ENCODE data around the gene AHRR.
"Not testable (repeated sequence)": the region's sequence is repeated elsewhere in the genome, so short reads cannot be mapped to it uniquely, and the experiment has no call there.

The AHRR gene

DNA sequence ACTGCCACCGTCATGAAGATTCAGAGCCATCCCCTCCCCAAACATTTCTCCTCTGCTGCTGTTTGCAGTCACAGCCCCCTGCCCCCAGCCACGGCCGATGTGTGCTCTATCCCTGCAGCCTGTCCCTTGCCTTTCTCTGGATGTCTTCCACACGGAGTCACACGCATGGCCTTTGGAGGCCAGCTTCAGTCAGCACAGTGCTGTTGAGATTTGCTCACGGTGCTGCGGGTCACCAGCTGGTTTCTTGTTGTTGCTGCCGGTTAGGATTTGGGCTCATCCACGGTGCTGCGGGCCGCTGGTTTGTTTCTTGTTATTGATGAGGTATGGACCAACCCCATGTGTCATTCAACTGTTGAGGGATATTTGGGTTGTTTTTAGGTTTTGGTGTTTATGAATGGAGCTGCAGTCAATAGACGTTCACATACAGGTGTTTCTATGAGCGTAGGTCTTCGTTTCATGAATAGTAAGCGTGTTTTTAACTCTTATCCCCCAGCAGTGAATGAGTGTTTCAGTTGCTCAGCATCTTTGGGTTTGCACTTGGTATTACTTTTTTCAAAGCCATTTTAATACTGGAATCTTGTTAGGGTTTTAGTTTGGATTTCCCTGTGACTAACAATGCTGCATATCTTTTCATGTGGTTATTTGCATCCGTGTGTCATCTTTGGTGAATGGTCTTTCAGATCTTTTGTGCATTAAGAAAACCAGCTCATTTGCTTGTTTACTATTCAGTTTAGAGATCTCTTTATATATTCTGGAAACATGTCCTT, 57.6 kb downstream of the AHRR start:
- DNase-seq (ENCODE audit: low read depth) = no peak

DNA sequence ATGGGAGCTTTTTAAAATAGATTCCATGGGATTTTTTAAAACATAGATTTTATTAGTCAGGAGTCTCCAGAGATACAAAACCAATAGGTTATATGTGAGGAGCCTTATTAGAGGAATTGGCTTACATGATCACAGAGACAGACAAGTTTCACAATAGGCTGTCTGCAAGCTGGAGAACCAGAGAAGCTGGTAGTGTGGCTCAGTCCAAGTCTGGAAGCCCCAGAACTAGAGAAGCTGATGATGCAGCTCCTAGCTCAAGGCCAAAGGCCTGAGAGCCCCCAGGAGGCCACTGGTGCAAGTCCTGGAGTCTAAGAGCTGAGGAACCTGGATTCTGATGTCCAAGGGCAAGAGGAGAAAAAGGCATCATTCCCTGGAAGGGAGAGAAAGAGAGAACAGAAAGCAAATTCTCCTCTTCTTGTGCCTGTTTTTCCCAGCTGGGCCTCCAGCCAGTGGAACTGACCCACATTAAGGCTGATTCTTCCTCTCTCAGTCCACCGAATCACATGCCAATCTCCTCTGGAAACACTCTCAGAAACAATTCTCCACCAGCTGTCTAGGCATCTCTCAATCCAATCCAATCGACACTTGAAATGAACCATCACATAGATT, 59.3 kb downstream of the AHRR start:
- DNase-seq (ENCODE audit: low read depth) = no peak

DNA sequence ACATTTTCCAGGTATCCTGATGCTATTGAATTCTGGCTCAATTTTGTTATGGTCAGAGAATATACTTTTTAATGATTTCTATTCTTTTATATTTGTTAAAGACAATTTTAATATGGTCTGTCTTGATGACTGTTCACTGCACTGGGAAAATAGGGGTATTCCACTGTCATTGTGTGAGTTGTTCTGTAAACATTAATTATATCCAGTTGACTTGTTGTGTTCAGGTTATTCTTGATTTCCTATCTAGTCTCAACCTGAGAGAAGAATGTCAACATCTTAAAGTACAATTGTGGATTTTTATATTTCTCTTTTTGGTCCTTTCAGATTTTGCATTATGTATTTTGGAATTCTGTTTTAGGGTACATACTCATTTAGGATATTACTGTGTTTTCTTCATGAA, 61.6 kb downstream of the AHRR start:
- no peak for DNase-seq (ENCODE audit: low read depth)

DNA sequence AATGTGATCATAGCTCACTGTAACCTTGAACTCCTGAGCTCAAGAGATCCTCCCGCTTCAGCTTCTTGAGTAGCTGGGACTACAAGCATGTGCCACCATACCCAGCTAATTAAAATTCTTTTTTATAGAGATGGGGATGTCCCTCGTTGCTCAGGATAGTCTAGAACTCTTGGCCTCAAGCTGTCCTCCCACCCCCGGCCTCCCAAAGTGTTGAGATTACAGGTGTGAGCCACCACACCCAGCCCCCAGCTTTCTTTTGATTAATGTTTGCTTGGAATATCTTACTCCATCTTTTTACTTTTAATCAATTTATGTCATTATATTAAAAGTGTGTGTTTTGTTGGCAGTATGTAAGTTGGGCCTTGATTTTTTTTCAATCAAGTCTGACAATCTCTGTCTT, 62.1 kb downstream of the AHRR start:
- DNase-seq (ENCODE audit: low read depth) = no peak

DNA sequence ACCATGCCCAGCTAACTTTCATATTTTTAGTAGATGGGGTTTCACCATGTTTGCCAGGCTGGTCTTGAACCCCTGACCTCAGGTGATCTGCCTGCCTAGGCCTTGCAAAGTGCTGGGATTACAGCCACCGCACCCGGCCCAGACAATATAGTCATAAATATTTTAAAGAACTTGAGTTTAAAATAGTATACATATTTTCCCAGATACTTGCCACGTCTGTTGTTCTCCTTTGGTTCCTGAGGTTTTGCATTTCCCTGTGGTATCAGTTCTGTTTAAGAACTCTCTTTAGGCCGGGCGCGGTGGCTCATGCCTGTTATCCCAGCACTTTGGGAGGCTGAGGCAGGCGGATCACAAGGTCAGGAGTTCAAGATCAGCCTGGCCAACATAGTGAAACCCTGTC, 63.1 kb downstream of the AHRR start:
- DNase-seq (ENCODE audit: low read depth) = not testable (repeated sequence)

DNA sequence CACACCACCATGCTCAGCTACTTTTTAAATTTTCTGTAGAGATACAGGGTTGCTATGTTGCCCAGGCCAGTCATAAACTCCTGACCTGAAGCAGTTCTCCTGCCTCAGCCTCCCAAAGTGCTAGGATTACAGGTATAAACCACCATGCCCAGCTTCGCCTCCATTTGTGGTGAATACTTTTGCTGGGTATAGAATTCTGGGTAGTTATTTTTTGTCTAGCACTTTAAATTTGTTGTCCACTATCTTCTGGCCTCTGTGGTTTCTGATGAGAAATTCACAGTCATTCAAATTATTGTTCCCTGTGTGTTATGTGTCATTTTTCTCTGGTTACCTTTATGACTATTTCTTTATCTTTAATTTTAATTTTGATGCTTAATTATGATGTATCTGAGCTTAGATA, 63.8 kb downstream of the AHRR start:
- no peak for DNase-seq (ENCODE audit: low read depth)

DNA sequence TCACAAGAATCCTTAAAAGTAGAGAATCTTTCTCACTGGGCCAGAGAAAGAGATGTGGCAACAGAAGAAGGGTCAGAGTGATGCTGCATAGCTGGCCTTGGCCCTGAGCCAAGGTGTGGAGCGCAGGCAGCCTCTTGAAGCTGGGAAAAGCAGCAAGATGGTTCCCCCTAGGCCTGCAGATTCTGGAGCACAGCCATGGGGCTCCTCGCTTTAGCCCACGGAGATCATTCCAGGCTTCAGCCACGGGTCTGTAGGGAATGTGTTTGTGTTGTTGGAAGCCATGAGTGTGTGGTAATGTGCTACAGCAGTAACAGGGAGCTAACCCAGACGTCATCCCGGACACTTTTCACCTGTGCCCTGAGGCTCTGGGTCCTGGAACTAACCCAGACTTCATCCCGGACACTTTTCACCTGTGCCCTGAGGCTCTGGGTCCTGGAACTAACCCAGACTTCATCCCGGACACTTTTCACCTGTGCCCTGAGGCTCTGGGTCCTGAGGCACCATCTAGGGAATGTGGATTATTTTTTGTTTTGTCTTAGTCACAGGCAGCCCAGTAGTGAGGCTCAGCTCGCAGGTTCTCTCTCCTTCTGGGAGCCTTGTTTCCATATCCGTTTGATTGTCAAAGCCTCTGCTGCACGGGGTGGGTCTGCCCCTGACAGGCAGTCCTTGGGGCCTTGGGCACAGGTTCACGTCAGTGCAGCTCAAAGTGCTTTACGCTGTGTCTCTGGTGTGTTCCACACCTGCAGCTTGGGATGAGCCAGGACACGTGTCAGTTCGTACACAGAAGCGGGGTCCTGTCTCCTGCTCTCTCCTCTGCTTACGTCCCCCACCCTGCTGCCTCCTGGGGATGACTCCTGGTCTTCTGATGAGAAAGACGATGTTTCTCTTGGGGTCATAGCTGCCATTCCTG, 65.2 kb downstream of the AHRR start:
- no peak for DNase-seq (ENCODE audit: low read depth)

DNA sequence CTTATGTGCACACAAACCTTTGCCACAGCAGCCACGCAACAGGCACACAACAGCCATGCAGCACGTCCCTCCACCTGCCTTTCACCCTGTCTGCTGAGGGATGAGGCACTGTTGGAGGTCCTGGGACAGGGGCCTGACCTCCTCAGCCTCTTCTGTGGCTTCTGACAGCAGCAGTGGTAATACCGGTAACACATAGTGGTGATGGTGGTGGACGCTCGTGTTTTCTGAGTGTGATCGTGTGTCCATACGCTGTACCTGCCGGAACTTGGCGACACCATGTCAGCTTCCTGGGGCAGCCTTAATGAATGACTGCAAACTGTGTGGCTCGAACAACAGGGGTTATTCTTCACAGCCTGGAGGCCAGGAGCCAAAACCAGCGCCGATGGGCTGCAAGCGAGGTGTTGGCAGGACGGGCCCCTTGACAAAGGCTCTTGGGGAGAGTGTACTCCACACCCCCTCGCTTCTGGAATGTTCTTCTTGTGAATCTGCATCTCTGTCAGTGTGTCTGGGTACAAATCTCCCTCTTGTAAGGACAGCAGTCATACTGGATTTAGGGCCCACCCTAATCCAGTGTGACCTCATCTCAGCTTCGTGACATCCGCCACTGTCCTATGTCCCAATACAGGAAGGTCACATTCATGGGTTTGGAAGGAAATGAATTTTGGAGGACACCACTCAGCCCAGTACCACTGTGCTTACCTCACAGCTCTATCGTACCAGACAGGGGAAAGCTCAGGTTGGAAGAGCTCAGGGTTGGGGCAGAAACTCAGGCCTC, 66.2 kb downstream of the AHRR start:
- no peak for DNase-seq (ENCODE audit: low read depth)

DNA sequence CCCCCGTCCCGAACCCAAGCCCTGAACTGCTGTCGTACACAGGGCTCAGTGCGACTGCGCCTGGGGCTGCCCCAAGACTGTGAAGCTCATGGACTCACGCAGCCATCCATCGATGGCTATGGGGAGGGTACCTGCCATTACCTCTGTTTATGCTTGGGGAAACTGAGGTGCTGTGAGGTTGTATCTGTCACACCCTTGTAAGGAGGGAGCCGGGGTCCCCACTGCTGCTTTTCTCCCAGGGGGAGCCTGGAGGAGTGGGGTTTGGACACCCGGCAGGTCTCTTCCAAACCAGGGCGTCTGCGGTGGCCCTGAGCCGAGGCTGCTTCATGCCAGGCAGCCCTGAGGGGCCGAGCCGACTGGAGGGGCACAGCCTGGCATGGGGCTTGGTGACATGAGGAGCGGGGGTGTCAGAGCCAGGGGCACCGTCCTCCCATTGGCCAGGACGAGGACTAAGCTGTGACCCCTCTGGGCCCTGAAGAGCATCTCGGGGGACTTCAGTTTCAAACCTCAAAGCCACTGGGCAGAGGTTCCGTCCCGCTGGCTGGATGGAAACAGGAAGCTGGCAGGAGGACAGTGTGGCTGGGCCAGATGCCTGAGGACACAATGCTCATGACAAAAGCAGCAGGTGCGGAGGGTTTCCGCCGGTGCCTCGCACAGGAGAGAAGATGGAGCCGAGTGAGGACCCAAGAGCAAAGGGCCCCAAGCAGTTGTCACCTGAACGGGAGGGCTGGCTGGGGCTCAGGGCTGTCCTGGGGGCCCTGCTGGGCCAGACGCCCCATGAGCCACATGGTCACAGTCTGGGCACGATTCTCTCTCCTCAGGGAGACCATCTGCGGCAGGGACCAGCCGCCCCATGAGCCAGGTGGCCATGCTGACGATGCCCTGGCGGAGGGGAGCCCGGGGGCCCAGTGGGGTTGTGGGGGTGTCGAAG, 67.0 kb downstream of the AHRR start:
- no peak for DNase-seq (ENCODE audit: low read depth)

DNA sequence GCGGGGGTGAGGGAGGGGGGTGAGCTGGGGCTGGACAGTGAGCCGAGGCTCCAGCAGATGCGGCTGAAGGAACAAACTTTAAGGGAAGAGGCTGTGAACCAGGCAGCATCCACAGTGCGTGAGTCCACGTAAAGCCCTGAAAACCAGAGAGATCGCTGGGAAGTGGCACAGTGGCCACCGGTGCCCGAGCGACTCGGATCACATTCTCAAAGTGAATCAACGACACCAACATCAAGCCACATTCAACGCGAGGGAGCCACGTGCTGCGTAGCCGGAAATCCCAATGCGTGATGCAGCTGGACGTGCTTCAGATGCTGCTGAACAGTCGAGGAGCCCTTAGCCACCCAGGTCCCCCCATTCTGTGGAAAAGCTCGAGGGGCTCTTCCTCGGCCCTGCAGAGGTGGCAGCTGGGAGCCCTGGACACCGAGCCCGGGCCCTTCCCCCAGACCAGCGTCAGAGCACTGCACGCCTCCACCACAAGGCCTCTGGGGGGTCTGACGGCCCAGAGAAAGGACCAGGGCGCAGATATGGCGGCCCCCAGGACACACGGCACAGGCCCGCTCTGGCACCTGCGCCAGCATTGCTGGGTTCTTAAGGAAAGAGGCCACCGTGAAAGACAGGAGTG, 67.8 kb downstream of the AHRR start:
- DNase-seq (ENCODE audit: low read depth) = no peak

DNA sequence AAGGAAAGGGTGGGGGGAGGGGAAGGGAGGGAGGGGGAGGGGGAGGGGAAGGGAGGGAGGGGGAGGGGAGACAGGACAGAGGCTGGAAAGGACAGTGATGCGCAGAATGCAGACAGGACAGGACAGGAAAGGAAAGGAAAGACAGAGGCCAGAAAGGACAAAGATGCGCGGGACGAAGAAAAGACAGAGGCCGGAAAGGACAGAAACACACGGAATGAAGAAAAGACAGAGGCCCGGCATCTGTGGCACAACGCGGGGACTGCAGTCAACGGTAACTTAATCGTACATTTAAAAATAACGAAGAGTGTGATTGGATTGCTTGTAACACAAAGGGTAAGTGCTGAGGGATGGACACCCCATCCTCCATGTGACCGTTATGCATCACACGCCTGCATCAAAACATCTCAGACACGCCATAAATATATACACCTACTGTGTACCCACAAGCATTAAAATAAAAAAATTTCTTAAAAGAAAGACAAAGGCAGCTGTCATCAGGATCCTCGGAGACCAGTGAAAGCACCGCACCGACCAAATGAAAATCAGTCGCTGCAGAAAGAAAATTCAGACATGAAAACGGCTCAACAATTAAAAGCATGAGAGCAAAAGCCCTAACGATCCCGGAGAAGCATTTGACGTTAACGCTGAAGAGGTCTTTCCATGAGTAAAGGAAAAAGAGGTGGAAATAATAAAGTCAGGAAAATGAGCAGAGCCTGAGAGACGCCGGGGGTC, 68.5 kb downstream of the AHRR start:
- DNase-seq (ENCODE audit: low read depth) = no peak

DNA sequence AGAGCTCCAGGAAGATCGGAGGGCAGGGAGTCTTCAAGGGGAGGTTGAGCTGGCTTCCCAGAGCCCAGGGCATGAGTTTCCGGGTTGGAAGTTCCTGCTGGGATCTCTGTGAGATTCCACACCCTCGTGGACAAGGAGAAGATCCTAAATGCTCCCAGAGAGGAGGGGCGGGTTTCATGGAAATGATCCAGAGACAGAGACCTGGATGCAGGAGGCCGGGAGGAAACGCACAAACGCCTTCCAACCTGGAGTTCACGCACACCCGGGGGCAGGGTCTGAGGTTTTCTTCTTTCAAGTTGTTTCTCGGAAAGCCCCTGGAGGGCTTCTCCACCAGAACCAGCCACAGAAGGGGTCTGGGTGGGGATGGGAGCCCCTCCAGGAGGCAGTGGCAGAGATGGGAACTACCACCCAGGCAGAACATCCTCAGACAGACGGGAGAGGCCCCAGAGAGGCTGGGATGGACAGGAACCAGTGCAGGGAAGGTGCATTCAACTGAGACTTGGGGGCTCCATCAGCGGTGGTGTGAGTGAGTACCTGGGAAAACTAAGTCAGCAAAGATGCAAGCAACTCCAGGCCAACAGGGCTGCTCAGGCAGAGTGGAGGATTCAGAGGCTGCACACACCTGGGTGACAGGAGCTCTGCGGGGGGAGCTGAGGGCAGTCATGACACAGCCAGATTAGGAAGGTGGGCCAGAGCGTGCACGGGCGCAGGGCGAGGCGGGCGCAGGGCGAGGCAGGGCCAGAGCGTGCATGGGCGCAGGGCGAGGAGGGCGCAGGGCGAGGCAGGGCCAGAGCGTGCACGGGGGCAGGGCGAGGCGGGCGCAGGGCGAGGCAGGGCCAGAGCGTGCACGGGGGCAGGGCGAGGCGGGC, 69.3 kb downstream of the AHRR start:
- no peak for DNase-seq (ENCODE audit: low read depth)

DNA sequence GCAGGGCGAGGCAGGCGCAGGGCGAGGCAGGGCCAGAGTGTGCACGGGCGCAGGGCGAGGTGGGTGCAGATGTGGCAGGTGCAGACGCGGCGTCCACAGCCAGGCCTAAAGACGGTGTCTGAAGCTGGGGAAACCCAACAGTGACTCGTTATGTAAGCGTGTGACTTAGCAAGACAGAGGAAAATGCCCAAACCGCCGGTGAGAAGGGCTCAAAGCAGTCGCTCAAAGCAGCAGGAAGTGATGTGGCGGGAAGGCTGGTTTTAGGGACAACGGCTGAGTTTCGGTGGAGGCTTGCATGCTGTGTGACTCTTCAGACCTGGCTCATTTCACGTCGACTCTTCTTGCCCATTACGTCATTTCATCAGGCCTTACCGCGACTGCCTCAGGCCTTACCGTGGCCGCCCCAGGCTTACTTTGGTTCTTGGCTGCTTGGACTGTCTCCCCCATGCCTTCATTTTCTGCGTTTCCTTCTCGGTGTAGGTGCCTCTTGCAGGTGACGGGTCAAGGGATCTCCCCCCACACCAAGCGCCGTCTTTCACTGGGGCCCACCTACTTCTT, 71.0 kb downstream of the AHRR start:
- no peak for DNase-seq (ENCODE audit: low read depth)

DNA sequence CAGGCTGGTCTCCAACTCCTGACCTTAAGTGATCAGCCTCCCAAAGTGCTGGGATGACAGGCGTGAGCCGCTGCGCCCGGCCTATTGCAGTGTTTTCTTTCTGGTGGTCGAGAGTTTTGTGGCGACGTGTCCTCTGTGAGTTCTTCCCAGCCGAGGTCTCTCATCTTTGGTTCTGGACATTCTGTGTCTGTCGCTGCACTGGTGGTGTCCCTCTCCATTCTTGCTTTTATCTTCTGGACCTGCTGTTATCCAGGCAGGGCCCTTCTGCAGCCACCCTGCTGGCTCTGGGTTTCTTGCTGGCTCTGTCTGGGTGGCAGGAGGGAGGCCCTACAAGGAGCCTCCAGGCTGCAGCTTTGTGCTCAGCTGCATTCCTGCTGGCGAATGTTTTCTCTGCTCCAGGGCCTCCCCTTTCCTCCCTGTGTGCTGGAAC, 72.3 kb downstream of the AHRR start:
- DNase-seq (ENCODE audit: low read depth) = no peak

DNA sequence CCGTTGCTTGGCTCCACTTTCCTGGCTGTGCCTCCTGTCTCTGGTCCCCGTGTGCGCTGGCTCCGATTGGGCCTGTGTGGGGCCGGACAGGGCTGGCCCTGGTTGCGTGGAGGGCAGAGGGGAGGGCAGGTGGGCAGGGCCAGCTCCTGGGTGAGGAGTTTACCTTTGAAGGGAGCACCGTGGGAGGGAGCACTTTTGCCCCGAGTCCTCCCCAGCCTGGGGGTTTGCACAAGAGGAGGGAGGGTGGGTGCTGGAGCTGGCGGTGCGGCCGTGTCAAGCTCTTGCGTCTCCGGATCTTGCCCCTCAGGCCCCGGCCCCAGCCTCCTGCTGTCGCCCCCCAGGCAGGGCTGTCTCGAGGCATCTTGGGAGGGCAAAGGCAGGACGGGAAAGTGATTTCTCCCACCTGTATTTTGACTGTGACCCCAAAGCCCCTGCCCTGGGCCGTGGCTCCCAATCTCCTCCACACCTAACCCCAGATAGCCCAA, 73.2 kb downstream of the AHRR start:
- no peak for DNase-seq (ENCODE audit: low read depth)

DNA sequence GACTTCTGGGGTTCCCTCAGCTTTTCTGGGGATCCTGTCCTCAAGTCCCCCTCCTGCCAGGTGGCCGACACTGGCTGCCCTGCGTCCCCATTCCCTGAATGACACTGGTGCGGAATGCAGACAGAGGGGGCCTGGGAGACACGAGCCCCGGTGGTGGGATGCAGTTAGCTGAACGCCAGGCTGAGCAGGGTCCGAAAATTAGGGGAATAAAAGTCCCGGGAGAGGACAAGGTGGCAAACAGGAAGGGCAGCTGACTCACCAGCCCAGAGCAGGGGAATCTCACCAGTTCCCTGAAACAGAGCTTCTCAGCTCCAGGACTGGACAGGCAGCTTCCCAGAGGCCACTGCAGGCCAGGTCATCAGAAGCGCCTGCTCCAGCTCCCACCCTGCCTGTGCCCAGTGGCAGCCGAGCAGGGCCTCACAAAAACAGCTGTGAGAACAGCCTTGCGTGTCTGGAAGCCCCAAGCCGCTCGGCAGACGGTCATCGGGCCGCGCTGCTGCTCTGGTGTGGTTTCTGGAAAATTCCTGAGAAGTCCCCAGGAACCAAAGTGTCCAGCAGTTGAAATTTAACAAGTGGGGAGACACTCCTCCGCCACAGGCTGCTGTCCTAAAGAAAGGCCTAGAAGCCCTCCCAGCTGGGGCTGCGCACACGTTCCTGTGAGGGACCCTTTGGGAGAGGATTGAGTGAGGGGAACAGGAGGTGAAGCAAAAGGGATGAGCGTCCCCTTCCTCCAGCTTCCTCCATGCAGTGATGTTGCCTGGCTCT, 73.8 kb downstream of the AHRR start:
- DNase-seq (ENCODE audit: low read depth) = no peak

DNA sequence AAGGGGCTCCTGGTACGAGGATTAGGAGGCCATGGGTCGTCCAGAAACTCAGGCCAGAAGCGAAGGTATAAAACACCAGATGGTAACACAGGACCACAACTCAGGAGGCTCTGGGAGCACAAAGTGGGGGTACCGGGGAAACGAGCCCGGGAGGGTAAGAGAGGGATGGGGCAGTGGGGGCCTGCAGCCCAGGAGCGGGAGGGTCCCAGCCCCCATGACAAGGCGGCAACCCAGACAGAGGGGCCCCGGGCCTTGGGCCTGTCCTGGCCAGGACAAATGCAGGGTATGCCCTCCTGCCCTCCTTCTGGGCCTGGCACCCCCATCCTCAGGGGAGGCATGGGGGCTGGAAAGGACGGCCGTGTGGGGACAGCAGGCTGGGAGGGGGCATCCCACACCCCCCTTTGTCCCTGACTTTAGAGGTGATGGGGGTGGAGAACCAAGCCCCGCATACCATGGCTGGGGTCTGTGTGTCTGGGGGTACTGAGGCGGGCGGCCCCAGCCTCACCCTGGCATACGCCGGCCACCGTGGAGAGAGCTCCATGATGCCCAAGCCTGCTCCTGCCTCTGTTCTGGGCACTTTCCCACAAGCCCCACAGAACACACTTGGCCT, 74.5 kb downstream of the AHRR start:
- DNase-seq (ENCODE audit: low read depth) = no peak
